ENCODE results near the gene PAN2.
"Not testable (repeated sequence)": the region's sequence is repeated elsewhere in the genome, so short reads cannot be mapped to it uniquely, and the experiment has no call there.

Gene PAN2

GRCh38 chr12:56346675-56347074 lies 12.9 kb upstream of the PAN2 start:
- DNase-seq (ENCODE audit: low read depth): no peak

- DNase-seq (ENCODE audit: low read depth): not testable (repeated sequence)
Observed at GRCh38 chr12:56342290-56342689, 8.5 kb upstream of the PAN2 start.

GRCh38 chr12:56341616-56342015 lies 7.8 kb upstream of the PAN2 start:
- DNase-seq (ENCODE audit: low read depth): no peak

GRCh38 chr12:56339158-56339422 lies 5.3 kb upstream of the PAN2 start:
- no peak for DNase-seq (ENCODE audit: low read depth)

GRCh38 chr12:56338308-56339157 lies 4.7 kb upstream of the PAN2 start, which contains the start of gene IL23A:
Gene IL23A (plus strand): TSS chr12:56338884. CDS start chr12:56339045, 161 bp downstream.
- no peak for DNase-seq (ENCODE audit: low read depth)

- DNase-seq (ENCODE audit: low read depth): no peak
Observed at GRCh38 chr12:56337753-56338251, 4.0 kb upstream of the PAN2 start.

GRCh38 chr12:56336361-56337167 lies 2.8 kb upstream of the PAN2 start:
- DNase-seq (ENCODE audit: low read depth): no peak

- DNase-seq (ENCODE audit: low read depth): not testable (repeated sequence)
Observed at GRCh38 chr12:56335527-56335926, 1.7 kb upstream of the PAN2 start.

GRCh38 chr12:56334490-56334793 lies 642 bp upstream of the PAN2 start:
- no peak for DNase-seq (ENCODE audit: low read depth)

GRCh38 chr12:56333197-56333678 lies 562 bp downstream of the PAN2 start:
- no peak for DNase-seq (ENCODE audit: low read depth)

- no peak for DNase-seq (ENCODE audit: low read depth)
Observed at GRCh38 chr12:56332512-56333196, 1.1 kb downstream of the PAN2 start.

GRCh38 chr12:56330936-56331490 lies 2.8 kb downstream of the PAN2 start:
- DNase-seq (ENCODE audit: low read depth): no peak

GRCh38 chr12:56326533-56326932 lies 7.3 kb downstream of the PAN2 start:
- DNase-seq (ENCODE audit: low read depth): no peak

- DNase-seq (ENCODE audit: low read depth): no peak
Observed at GRCh38 chr12:56326126-56326525, 7.7 kb downstream of the PAN2 start.

- no peak for DNase-seq (ENCODE audit: low read depth)
Observed at GRCh38 chr12:56324206-56324605, 9.6 kb downstream of the PAN2 start.

- not testable (repeated sequence) for DNase-seq (ENCODE audit: low read depth)
Observed at GRCh38 chr12:56321610-56322009, 12.2 kb downstream of the PAN2 start.

GRCh38 chr12:56321027-56321426 lies 12.8 kb downstream of the PAN2 start:
- peak; percentile 42 for DNase-seq (ENCODE audit: low read depth)

- no peak for DNase-seq (ENCODE audit: low read depth)
Observed at GRCh38 chr12:56317675-56318074, 16.1 kb downstream of the PAN2 start.

- peak; percentile 98 for DNase-seq (ENCODE audit: low read depth)
Observed at GRCh38 chr12:56315622-56316473, 18.0 kb downstream of the PAN2 start, which contains the start of gene CNPY2. Gene CNPY2 (minus strand): TSS chr12:56315988. CDS start chr12:56315217, 771 bp downstream.

- DNase-seq (ENCODE audit: low read depth): peak; percentile 16
Observed at GRCh38 chr12:56315249-56315621, 18.6 kb downstream of the PAN2 start.

GRCh38 chr12:56311003-56311402 lies 22.8 kb downstream of the PAN2 start:
- no peak for DNase-seq (ENCODE audit: low read depth)
